ENCODE results near the gene SMPD3. TPM values are rescaled to one million over a fixed set of nuclear protein-coding genes. Genes with fewer than 3 reads are reported as not detected.

SMPD3 gene
- total and polyA plus RNA-seq, 2 donors (not counting 3 experiments of a cell fraction or from before 2014, with no cell fraction given): not detected

DNA sequence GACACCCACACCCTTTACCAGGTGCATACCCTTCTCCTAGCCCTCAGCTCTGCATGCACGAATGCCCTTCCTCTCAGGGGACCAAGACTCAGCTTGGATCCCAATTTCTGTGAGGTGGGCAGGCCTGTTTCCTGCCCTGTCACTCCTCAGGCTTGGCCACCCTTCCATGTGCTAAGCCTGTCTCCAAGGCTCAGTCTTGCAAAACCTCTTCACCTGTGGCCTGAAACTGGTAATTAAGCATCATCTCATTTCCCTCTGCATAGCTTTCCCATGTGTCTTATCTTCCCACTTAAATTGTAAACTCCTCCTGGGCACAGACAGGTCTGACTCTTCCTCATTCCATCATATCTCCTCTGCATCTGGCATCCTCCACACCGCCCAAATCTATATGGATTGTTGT, 31.0 kb upstream of the SMPD3 start:
- intact Hi-C loops (cut with micrococcal nuclease) (no loop called here), dilution Hi-C loops (cut with MboI; ENCODE audit: extremely low pct_ligation_motif_present, low sequenced_read_pairs) (no loop called here)
- Histone ChIP-seq H3K27me3 (ENCODE audit: control insufficient read depth in 2 of 2, insufficient read depth in 2 of 2, low read length in 2 of 2) (peaks cover 0 to 9% of the 10 kb centered on the region in 2 experiments), H3K79me2 (ENCODE audit: control insufficient read depth, insufficient read depth, low read length) (no peaks in the 10 kb centered on the region), H3K4me3 (replicated peaks in 1 of 3; ENCODE audit: insufficient read depth in 1 of 3, low read depth in 1 of 3, low read length in 3 of 3) (no peak overlapping the region), H3K4me1 (ENCODE audit: control insufficient read depth, extremely low read depth, insufficient read depth, low read length) (no peaks in the 10 kb centered on the region), H3K9me3 (replicated peaks; ENCODE audit: control insufficient read depth, insufficient read depth, low read length) (no peaks in the 10 kb centered on the region), H3K9me1 (replicated peaks; ENCODE audit: control insufficient read depth, extremely low read depth, insufficient read depth, low read length) (no peaks in the 10 kb centered on the region), H3K27ac (ENCODE audit: insufficient read depth, low read depth, low read length) (no peak overlapping the region), H3K9ac (replicated peaks; ENCODE audit: extremely low read depth, insufficient read depth, low read length) (no peak overlapping the region), H3K4me2 (ENCODE audit: insufficient read depth, low read length) (no peak overlapping the region), H2AFZ (ENCODE audit: low read depth, low read length) (no peak overlapping the region), H4K20me1 (replicated peaks; ENCODE audit: control insufficient read depth, extremely low read depth, insufficient read depth, low read length) (no peaks in the 10 kb centered on the region), H3K36me3 (ENCODE audit: control insufficient read depth in 2 of 2, extremely low read depth in 1 of 2, insufficient read depth in 2 of 2, low read length in 2 of 2) (no peaks in the 10 kb centered on the region)
- DNase-seq (ENCODE audit: low read depth, low spot score) (no peak), FAIRE-seq (no peak)
- no peak for TF ChIP-seq FOS (IDR thresholded peaks at IDR 0.05; ENCODE audit: borderline replicate concordance, insufficient read depth, low read length)
- no peak for TF ChIP-seq POLR2AphosphoS5 (IDR thresholded peaks at IDR 0.05; ENCODE audit: insufficient read depth, low read depth, low read length)
- no peak for TF ChIP-seq MYC (IDR thresholded peaks at IDR 0.05; ENCODE audit: low read depth, low read length)
- TF ChIP-seq, protein P1, sequence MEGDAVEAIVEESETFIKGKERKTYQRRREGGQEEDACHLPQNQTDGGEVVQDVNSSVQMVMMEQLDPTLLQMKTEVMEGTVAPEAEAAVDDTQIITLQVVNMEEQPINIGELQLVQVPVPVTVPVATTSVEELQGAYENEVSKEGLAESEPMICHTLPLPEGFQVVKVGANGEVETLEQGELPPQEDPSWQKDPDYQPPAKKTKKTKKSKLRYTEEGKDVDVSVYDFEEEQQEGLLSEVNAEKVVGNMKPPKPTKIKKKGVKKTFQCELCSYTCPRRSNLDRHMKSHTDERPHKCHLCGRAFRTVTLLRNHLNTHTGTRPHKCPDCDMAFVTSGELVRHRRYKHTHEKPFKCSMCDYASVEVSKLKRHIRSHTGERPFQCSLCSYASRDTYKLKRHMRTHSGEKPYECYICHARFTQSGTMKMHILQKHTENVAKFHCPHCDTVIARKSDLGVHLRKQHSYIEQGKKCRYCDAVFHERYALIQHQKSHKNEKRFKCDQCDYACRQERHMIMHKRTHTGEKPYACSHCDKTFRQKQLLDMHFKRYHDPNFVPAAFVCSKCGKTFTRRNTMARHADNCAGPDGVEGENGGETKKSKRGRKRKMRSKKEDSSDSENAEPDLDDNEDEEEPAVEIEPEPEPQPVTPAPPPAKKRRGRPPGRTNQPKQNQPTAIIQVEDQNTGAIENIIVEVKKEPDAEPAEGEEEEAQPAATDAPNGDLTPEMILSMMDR (IDR thresholded peaks at IDR 0.05; ENCODE audit: extremely low read depth in 1 of 2, insufficient read depth in 1 of 2, low read depth in 1 of 2, low read length in 2 of 2): no peak
- no peak for TF ChIP-seq JUN (IDR thresholded peaks at IDR 0.05; ENCODE audit: borderline replicate concordance, insufficient read depth, insufficient read length, low read depth)
- TF ChIP-seq, protein P2, sequence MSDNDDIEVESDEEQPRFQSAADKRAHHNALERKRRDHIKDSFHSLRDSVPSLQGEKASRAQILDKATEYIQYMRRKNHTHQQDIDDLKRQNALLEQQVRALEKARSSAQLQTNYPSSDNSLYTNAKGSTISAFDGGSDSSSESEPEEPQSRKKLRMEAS (IDR thresholded peaks at IDR 0.05; ENCODE audit: insufficient read depth, insufficient read length): no peak
- no peak for TF ChIP-seq EZH2 (IDR thresholded peaks at IDR 0.05; ENCODE audit: borderline replicate concordance, low read depth, low read length, severe bottlenecking)
- TF ChIP-seq POLR2A (IDR thresholded peaks at IDR 0.05; ENCODE audit: low read depth, low read length): no peak
- no peak for TF ChIP-seq GATA2 (IDR thresholded peaks at IDR 0.05; ENCODE audit: insufficient read depth, insufficient read length, low read depth, low read length)
- POLR2A ChIA-PET: no interaction called here
- no TSS peak for BruUV-seq (replicated peaks)
- CTCF ChIA-PET: no interaction called here

All from endothelial cell of umbilical vein (primary cell).